Tibial nerve (tissue), 4 donors: ENCODE measurements around the gene HOXB8.

Experiments used
- EP300 ChIP-seq, 2 donors: sonication (generic); formaldehyde crosslinking; IDR thresholded peaks; one replicate each; pipeline ENCODE4 v1.6.1; 2017; ENCODE audit warnings: antibody characterized with exemption in 2 of 2, mild to moderate bottlenecking in 1 of 2
- POLR2A ChIP-seq, 2 donors: fragments of 450-650 bp; IDR thresholded peaks; one replicate each; pipeline ENCODE4 v1.6.1; 2017; ENCODE audit warnings: antibody characterized with exemption in 2 of 2, mild to moderate bottlenecking in 2 of 2, moderate library complexity in 2 of 2
- TF ChIP-seq, protein P1 (sequence below), 5 experiments: fragments of 200-600 bp in 3 of 5; fragments of 450-650 bp in 2 of 5; sonication (generic) in 3 of 5; IDR thresholded peaks; one replicate each; pipeline ENCODE4 v1.5.1; 2016 to 2019; ENCODE audit warnings: antibody characterized with exemption in 5 of 5, mild to moderate bottlenecking in 3 of 5, moderate library complexity in 2 of 5

DNA sequence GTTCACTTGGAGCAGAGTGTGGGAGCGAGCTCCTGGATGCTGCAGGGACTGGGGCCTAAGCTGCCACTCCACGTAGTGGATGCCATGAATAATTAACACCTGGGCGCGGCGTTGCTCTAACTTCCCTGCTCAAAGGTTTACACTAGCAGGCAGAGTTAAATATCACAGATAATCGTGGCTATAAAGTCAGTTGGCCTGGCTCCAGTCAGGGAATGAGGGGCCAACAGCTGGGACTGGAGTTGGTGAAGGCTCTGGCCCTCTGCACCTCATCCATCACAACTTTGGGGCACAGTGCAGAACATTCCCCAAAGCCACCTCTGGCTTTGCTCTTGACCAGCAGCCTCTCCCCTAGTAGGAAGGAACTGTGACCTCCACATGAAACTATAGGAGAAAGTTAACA is 47.9 kb downstream of the HOXB8 start:
- TF ChIP-seq, protein P1, sequence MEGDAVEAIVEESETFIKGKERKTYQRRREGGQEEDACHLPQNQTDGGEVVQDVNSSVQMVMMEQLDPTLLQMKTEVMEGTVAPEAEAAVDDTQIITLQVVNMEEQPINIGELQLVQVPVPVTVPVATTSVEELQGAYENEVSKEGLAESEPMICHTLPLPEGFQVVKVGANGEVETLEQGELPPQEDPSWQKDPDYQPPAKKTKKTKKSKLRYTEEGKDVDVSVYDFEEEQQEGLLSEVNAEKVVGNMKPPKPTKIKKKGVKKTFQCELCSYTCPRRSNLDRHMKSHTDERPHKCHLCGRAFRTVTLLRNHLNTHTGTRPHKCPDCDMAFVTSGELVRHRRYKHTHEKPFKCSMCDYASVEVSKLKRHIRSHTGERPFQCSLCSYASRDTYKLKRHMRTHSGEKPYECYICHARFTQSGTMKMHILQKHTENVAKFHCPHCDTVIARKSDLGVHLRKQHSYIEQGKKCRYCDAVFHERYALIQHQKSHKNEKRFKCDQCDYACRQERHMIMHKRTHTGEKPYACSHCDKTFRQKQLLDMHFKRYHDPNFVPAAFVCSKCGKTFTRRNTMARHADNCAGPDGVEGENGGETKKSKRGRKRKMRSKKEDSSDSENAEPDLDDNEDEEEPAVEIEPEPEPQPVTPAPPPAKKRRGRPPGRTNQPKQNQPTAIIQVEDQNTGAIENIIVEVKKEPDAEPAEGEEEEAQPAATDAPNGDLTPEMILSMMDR (IDR thresholded peaks at IDR 0.05): no peak
- no peak for TF ChIP-seq EP300 (IDR thresholded peaks at IDR 0.05)
- no peak for TF ChIP-seq POLR2A (IDR thresholded peaks at IDR 0.05)
